Suprapubic skin (tissue), 4 donors: ENCODE data around the gene MAPKAPK2.

Source experiments
- EP300 ChIP-seq: sonication (generic); formaldehyde crosslinking; IDR thresholded peaks from one replicate; pipeline ENCODE4 v1.6.1; 2017; ENCODE audit warnings: antibody characterized with exemption
- POLR2A ChIP-seq, 2 donors: fragments of 450-650 bp; IDR thresholded peaks; one replicate each; pipeline ENCODE4 v1.6.1; 2017; ENCODE audit warnings: antibody characterized with exemption in 2 of 2, mild to moderate bottlenecking in 2 of 2, moderate library complexity in 2 of 2
- POLR2AphosphoS5 ChIP-seq, 3 donors: sonication (generic); formaldehyde crosslinking; IDR thresholded peaks; one replicate each; pipeline ENCODE4 v1.6.1; 2017; ENCODE audit warnings: antibody characterized with exemption in 3 of 3
- TF ChIP-seq, protein P1 (sequence below), 2 donors: fragments of 200-600 bp in 1 of 2; fragments of 450-650 bp in 1 of 2; sonication (generic) in 1 of 2; IDR thresholded peaks; one replicate each; pipeline ENCODE4 v1.5.1; 2016 to 2019; ENCODE audit warnings: antibody characterized with exemption in 2 of 2, mild to moderate bottlenecking in 1 of 2, moderate library complexity in 1 of 2

- TF ChIP-seq, protein P1, sequence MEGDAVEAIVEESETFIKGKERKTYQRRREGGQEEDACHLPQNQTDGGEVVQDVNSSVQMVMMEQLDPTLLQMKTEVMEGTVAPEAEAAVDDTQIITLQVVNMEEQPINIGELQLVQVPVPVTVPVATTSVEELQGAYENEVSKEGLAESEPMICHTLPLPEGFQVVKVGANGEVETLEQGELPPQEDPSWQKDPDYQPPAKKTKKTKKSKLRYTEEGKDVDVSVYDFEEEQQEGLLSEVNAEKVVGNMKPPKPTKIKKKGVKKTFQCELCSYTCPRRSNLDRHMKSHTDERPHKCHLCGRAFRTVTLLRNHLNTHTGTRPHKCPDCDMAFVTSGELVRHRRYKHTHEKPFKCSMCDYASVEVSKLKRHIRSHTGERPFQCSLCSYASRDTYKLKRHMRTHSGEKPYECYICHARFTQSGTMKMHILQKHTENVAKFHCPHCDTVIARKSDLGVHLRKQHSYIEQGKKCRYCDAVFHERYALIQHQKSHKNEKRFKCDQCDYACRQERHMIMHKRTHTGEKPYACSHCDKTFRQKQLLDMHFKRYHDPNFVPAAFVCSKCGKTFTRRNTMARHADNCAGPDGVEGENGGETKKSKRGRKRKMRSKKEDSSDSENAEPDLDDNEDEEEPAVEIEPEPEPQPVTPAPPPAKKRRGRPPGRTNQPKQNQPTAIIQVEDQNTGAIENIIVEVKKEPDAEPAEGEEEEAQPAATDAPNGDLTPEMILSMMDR (IDR thresholded peaks at IDR 0.05): no peak
- TF ChIP-seq POLR2A (IDR thresholded peaks at IDR 0.05): no peak
- no peak for TF ChIP-seq POLR2AphosphoS5 (IDR thresholded peaks at IDR 0.05)
- TF ChIP-seq EP300: no peak
These were observed 75.9 kb downstream of the MAPKAPK2 start for GRCh38 chr1:206760590-206760989.
